GM12892 (cell line): ENCODE results near the gene MESD.

Source experiments
- POLR2A ChIP-seq: IDR thresholded peaks from 2 replicates; pipeline ENCODE4 v1.6.1; 2011; ENCODE audit warnings: low read depth, low read length, control low read depth
- POLR2AphosphoS5 ChIP-seq: IDR thresholded peaks from 2 replicates; pipeline ENCODE4 v1.6.1; 2011; ENCODE audit warnings: low read depth, low read length, control low read depth

DNA sequence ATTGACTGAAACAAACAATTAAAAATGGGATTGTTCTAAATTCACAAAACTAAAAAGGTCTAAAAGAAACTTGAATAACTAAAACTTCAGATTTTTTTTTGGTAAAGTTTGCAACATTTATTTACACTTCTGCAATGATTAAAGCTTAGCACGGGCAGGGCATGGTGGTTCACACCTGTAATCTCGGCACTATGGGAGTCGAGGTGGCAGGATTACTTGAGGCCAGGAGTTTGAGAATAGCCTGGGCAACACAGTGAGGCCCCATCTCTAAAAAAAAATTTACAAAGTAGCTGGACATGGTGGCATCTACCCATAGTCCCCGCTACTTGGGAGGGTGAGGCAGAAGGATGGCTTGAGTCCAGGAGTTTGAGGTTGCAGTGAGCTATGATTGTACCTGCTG is 42.7 kb upstream of the MESD start:
- TF ChIP-seq POLR2A (no peak), POLR2AphosphoS5 (no peak)
